Keratinocyte (primary cell): ENCODE results near the gene NIT2. TPM values are rescaled to one million over a fixed set of nuclear protein-coding genes. Genes with fewer than 3 reads are reported as not detected.
A peak's percentile ranks its signal among the peaks of the same experiment; 100 is the strongest.
"Not testable (repeated sequence)": the region's sequence is repeated elsewhere in the genome, so short reads cannot be mapped to it uniquely, and the experiment has no call there.

Source experiments
- DNase-seq: peaks from one replicate; pipeline ENCODE4 v3.0.0-alpha.2; 2011; ENCODE audit warnings: low read depth, missing footprints, low spot score
- FAIRE-seq: peaks from 2 replicates; lab custom pipeline; 2011; peaks lifted over from hg19 to GRCh38; lab: Jason Lieb, UNC
- H2AFZ ChIP-seq: 2 replicates; pipeline ENCODE4 v1.6.0; 2012; ENCODE audit warnings: low read length, control low read depth, inconsistent platforms; ENCODE audit not compliant: control insufficient read depth
- H3K27ac ChIP-seq: 2 replicates; pipeline ENCODE4 v1.5.1; 2011; ENCODE audit warnings: low read length; ENCODE audit not compliant: control insufficient read depth, insufficient read depth
- H3K27me3 ChIP-seq: 3 replicates; pipeline ENCODE4 v1.6.0; 2011; ENCODE audit warnings: low read length; ENCODE audit not compliant: control insufficient read depth, insufficient read depth; ENCODE audit errors: extremely low read depth
- H3K36me3 ChIP-seq, 2 experiments: 2 replicates in 1 of 2; 3 replicates in 1 of 2; pipeline ENCODE4 v1.5.1; 2011; ENCODE audit warnings: low read length in 2 of 2, mild to moderate bottlenecking in 1 of 2; ENCODE audit not compliant: control insufficient read depth in 2 of 2, insufficient read depth in 2 of 2; ENCODE audit errors: extremely low read depth in 1 of 2
- H3K4me1 ChIP-seq: 3 replicates; pipeline ENCODE4 v1.5.1; 2011; ENCODE audit warnings: low read length; ENCODE audit not compliant: control insufficient read depth, insufficient read depth; ENCODE audit errors: extremely low read depth
- H3K4me2 ChIP-seq: 3 replicates; pipeline ENCODE4 v1.6.0; 2011; ENCODE audit warnings: low read depth, low read length; ENCODE audit not compliant: control insufficient read depth, insufficient read depth; ENCODE audit errors: extremely low read depth
- H3K4me3 ChIP-seq, 3 experiments: fragments of 200-600 bp in 1 of 3; sonication (generic) in 1 of 3; 2 replicates in 2 of 3; 3 replicates in 1 of 3; pipeline ENCODE4 v1.5.1; 2011 to 2016; ENCODE audit warnings: low read length in 3 of 3, mild to moderate bottlenecking in 3 of 3, control low read depth in 2 of 3, inconsistent platforms in 1 of 3, low read depth in 1 of 3, mixed read lengths in 1 of 3, mixed run types in 1 of 3, moderate library complexity in 1 of 3; ENCODE audit not compliant: control insufficient read depth in 2 of 3, insufficient read depth in 2 of 3; ENCODE audit errors: extremely low read depth in 1 of 3
- H3K79me2 ChIP-seq: 2 replicates; pipeline ENCODE4 v1.6.0; 2012; ENCODE audit warnings: low read length; ENCODE audit not compliant: control insufficient read depth, insufficient read depth
- H3K9ac ChIP-seq: 3 replicates; pipeline ENCODE4 v1.6.0; 2011; ENCODE audit warnings: low read length; ENCODE audit not compliant: control insufficient read depth, insufficient read depth; ENCODE audit errors: extremely low read depth
- H3K9me1 ChIP-seq: 3 replicates; pipeline ENCODE4 v1.6.0; 2011; ENCODE audit warnings: low read length; ENCODE audit not compliant: control insufficient read depth, insufficient read depth; ENCODE audit errors: extremely low read depth
- H3K9me3 ChIP-seq: 2 replicates; pipeline ENCODE4 v1.5.1; 2012; ENCODE audit warnings: low read depth, low read length; ENCODE audit not compliant: control insufficient read depth
- H4K20me1 ChIP-seq: 3 replicates; pipeline ENCODE4 v1.6.0; 2011; ENCODE audit warnings: low read length; ENCODE audit not compliant: control insufficient read depth, insufficient read depth; ENCODE audit errors: extremely low read depth
- EZH2 ChIP-seq: IDR thresholded peaks from one replicate; pipeline ENCODE4 v1.6.1; 2012; ENCODE audit warnings: inconsistent platforms, mild to moderate bottlenecking, low read length, moderate library complexity
- dilution Hi-C: fragments of 300-500 bp; cut with MboI; formaldehyde crosslinking; loops from one replicate; pipeline ENCODE4 v1.7.0; 2020; ENCODE audit warnings: low sequenced_read_pairs; ENCODE audit not compliant: extremely low pct_ligation_motif_present
- polyA plus RNA-seq, 5 experiments: library from polyadenylated mRNA; depleted of rRNA in 3 of 5; stranded (reverse) in 3 of 5; stranded (forward) in 1 of 5; unstranded in 1 of 5; fragments of >200 nt; gene quantifications; 1 replicate in 1 of 5; 2 replicates in 3 of 5; 3 replicates in 1 of 5; pipeline versions ENCODE4 v1.2.1 to v1.2.3, GENCODE V29; 2011 to 2012; ENCODE audit warnings: missing spikeins in 2 of 5, low read depth in 1 of 5, low replicate concordance in 1 of 5
- TF ChIP-seq, protein P1 (sequence below), 3 experiments: IDR thresholded peaks in 1 of 3; conservative IDR thresholded peaks in 1 of 3; optimal IDR thresholded peaks in 1 of 3; 2 replicates in 2 of 3; 3 replicates in 1 of 3; pipeline versions ENCODE3 to v1.5.1; 2011; ENCODE audit warnings: low read length in 3 of 3, mild to moderate bottlenecking in 3 of 3, moderate library complexity in 2 of 3, control low read depth in 1 of 3, inconsistent platforms in 1 of 3; ENCODE audit not compliant: insufficient read depth in 2 of 3; ENCODE audit errors: extremely low read depth in 1 of 3

NIT2 gene
- polyA plus RNA-seq, 1 donor (not counting 4 experiments of a cell fraction or from before 2014, with no cell fraction given) = 118 TPM

GRCh38 chr3:100333970-100334487 is 528 bp upstream of the NIT2 start:
- FAIRE-seq (peak; percentile 20), DNase-seq (no peak)
- Histone ChIP-seq H3K9me3 (no peaks in the 10 kb centered on the region), H3K4me1 (peaks cover 13% of the 10 kb centered on the region), H3K4me3 (peak overlapping the region; percentile 70 to 93 (median 89)), H3K9me1 (no peaks in the 10 kb centered on the region), H3K9ac (peak overlapping the region; percentile 91), H3K27me3 (no peaks in the 10 kb centered on the region), H3K27ac (peak overlapping the region; percentile 77), H4K20me1 (no peaks in the 10 kb centered on the region), H3K4me2 (peak overlapping the region; percentile 98), H2AFZ (peak overlapping the region; percentile 100), H3K79me2 (peaks cover 23% of the 10 kb centered on the region), H3K36me3 (peaks cover 0 to 8% of the 10 kb centered on the region in 2 experiments)
- TF ChIP-seq, protein P1, sequence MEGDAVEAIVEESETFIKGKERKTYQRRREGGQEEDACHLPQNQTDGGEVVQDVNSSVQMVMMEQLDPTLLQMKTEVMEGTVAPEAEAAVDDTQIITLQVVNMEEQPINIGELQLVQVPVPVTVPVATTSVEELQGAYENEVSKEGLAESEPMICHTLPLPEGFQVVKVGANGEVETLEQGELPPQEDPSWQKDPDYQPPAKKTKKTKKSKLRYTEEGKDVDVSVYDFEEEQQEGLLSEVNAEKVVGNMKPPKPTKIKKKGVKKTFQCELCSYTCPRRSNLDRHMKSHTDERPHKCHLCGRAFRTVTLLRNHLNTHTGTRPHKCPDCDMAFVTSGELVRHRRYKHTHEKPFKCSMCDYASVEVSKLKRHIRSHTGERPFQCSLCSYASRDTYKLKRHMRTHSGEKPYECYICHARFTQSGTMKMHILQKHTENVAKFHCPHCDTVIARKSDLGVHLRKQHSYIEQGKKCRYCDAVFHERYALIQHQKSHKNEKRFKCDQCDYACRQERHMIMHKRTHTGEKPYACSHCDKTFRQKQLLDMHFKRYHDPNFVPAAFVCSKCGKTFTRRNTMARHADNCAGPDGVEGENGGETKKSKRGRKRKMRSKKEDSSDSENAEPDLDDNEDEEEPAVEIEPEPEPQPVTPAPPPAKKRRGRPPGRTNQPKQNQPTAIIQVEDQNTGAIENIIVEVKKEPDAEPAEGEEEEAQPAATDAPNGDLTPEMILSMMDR (optimal IDR thresholded peaks at IDR 0.05 in 1 of 3, IDR thresholded peaks at IDR 0.05 in 1 of 3, conservative IDR thresholded peaks at IDR 0.05 in 1 of 3; ENCODE audit: extremely low read depth in 1 of 3, insufficient read depth in 2 of 3, low read length in 3 of 3) = no peak
- no peak for TF ChIP-seq EZH2
- dilution Hi-C loops = no loop called here

- DNase-seq = no peak
- H3K4me2 ChIP-seq = peak overlapping the region; percentile 98
- peaks cover 23% of the 10 kb centered on the region for H3K79me2 ChIP-seq
- no peaks in the 10 kb centered on the region for H3K27me3 ChIP-seq
- dilution Hi-C loops = no loop called here
- H3K27ac ChIP-seq = peak overlapping the region; percentile 77
- no peaks in the 10 kb centered on the region for H3K9me1 ChIP-seq
- FAIRE-seq = no peak
- H3K9ac ChIP-seq = peak overlapping the region; percentile 91
- H3K4me3 ChIP-seq = peak overlapping the region; percentile 70 to 93 (median 89)
- H3K4me1 ChIP-seq = peaks cover 13% of the 10 kb centered on the region
- H3K9me3 ChIP-seq = no peaks in the 10 kb centered on the region
- H3K36me3 ChIP-seq = peaks cover 0 to 15% of the 10 kb centered on the region in 2 experiments
- no peak for TF ChIP-seq EZH2
- TF ChIP-seq, protein P1 (optimal IDR thresholded peaks at IDR 0.05 in 1 of 3, IDR thresholded peaks at IDR 0.05 in 1 of 3, conservative IDR thresholded peaks at IDR 0.05 in 1 of 3; ENCODE audit: extremely low read depth in 1 of 3, insufficient read depth in 2 of 3, low read length in 3 of 3) = no peak
- H2AFZ ChIP-seq = peak overlapping the region; percentile 89
- H4K20me1 ChIP-seq = no peaks in the 10 kb centered on the region
Measured at GRCh38 chr3:100335434-100335833, 877 bp downstream of the NIT2 start.

GRCh38 chr3:100336229-100336628 is 1.7 kb downstream of the NIT2 start:
- FAIRE-seq, H3K9me1 ChIP-seq, dilution Hi-C loops: not testable (repeated sequence)

More at GRCh38 chr3:100336229-100336628, 1.7 kb downstream of the NIT2 start:
- not testable (repeated sequence) for DNase-seq, H3K27me3 ChIP-seq, H4K20me1 ChIP-seq, H3K9me3 ChIP-seq, H2AFZ ChIP-seq, H3K9ac ChIP-seq, H3K4me3 ChIP-seq, H3K27ac ChIP-seq
- peaks cover 13% of the 10 kb centered on the region for H3K4me1 ChIP-seq
- peaks cover 23% of the 10 kb centered on the region for H3K79me2 ChIP-seq
- peaks cover 0 to 15% of the 10 kb centered on the region in 2 experiments for H3K36me3 ChIP-seq
- H3K4me2 ChIP-seq = peak overlapping the region; percentile 98
